GM12872 (cell line): ENCODE data around the gene ZDHHC14.

ENCODE experiments used
- TF ChIP-seq, protein P1 (sequence below): IDR thresholded peaks from 3 replicates; pipeline ENCODE4 v1.5.1; 2011; ENCODE audit warnings: low read depth, mild to moderate bottlenecking, low read length, moderate library complexity; ENCODE audit not compliant: insufficient read depth

The ZDHHC14 gene

DNA sequence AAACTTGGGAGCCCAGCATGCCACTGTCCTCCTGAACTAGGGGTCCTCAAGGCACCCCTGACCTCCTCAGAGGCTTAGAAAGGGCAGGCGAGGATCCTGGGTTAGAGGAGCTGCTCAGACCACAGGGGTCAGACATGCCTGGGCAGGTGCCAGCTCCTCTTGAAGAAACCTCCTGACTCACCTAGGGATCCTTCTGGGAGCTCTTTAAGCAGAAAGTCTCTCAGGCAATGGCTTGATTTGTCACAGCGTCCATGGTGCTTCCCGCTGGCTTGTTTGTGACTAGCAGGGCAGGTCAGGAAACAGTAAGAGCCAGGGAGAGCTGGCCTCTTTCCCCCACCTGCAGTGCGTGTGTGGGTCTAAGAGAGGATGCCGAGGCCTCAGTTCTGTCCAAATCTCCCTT lies 267.6 kb downstream of the ZDHHC14 start:
- TF ChIP-seq, protein P1, sequence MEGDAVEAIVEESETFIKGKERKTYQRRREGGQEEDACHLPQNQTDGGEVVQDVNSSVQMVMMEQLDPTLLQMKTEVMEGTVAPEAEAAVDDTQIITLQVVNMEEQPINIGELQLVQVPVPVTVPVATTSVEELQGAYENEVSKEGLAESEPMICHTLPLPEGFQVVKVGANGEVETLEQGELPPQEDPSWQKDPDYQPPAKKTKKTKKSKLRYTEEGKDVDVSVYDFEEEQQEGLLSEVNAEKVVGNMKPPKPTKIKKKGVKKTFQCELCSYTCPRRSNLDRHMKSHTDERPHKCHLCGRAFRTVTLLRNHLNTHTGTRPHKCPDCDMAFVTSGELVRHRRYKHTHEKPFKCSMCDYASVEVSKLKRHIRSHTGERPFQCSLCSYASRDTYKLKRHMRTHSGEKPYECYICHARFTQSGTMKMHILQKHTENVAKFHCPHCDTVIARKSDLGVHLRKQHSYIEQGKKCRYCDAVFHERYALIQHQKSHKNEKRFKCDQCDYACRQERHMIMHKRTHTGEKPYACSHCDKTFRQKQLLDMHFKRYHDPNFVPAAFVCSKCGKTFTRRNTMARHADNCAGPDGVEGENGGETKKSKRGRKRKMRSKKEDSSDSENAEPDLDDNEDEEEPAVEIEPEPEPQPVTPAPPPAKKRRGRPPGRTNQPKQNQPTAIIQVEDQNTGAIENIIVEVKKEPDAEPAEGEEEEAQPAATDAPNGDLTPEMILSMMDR, result no peak

DNA sequence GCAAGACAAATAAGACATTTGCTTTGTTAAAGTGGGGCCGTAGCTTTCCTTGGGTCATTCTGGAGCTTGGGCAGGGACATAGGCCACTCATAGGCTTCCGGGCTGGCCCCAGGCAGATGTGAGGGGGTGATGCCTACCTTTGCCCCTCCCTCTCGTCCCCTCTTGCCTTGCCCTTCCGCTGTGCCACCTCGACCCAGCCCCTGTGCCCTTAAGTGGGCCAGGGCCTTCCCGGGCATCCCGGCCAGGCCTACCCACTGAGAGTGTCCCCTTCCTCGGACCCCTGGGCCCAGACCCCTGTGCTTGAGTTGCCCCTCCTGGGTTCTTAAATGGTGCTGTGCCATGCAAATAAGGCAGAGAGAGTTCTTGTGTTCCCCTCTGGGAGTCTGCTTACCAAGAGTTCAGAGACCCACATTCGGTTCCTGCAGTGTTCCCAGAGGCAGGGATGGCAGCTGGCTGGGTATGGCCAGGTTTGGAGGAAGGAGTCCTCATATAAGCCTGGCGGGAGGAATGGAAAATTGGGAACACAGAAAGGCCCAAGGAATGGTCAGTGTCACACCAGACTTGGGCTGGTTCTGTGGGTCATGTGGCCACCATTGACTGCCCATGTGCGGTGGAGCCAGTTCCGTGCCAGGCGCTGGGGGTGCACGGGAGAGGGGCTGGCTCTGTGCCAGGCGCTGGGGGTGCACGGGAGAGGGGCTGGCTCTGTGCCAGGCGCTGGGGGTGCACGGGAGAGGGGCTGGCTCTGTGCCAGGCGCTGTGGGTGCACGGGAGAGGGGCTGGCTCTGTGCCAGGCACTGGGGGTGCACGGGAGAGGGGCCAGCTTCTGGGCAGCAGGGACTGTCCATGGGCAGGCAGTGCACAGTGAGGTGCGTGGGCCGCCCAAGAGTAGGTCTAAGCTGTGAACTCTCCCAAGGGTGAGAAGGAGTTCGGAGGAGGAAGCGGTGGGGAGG lies 268.6 kb downstream of the ZDHHC14 start:
- TF ChIP-seq, protein P1, result no peak

DNA sequence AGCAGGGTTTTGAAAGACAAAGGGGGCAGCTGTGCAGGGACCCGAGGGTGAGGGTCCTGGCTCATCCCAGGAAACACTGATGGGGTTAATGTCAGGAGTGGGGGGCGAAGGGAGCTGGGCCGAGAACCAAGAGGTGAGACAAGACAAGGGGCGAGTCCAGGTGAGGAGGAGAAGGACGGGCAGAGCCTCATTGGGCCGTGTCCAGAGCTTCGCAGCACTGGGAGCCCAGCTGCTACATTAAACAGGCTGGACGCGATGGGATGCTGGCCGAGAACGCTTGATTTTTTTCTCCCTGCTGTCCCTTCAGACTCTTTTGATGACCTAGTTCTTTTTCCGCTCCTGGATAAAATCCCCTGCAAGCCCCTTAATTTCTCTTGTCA lies 269.3 kb downstream of the ZDHHC14 start:
- TF ChIP-seq, protein P1, result no peak

DNA sequence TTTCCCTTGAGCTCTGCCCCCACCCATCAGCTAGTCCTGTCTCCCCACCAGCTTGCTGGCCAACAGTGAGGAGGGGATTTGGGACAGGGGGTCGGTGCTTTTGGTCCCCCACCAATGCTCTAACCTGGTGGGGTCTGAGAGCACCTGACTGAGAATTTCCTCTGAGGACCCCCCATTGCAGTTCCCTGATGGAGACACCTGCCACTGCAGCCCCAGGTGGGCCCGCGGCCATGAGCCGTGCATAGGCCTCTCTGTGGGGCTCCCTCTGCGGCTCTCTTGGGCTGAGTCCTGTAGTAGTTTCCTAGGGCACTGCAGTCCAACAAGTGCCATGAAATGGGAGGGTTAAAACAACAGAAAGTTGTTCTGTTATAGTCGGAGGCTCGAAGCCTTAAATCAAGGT lies 269.8 kb downstream of the ZDHHC14 start:
- TF ChIP-seq, protein P1, result no peak

DNA sequence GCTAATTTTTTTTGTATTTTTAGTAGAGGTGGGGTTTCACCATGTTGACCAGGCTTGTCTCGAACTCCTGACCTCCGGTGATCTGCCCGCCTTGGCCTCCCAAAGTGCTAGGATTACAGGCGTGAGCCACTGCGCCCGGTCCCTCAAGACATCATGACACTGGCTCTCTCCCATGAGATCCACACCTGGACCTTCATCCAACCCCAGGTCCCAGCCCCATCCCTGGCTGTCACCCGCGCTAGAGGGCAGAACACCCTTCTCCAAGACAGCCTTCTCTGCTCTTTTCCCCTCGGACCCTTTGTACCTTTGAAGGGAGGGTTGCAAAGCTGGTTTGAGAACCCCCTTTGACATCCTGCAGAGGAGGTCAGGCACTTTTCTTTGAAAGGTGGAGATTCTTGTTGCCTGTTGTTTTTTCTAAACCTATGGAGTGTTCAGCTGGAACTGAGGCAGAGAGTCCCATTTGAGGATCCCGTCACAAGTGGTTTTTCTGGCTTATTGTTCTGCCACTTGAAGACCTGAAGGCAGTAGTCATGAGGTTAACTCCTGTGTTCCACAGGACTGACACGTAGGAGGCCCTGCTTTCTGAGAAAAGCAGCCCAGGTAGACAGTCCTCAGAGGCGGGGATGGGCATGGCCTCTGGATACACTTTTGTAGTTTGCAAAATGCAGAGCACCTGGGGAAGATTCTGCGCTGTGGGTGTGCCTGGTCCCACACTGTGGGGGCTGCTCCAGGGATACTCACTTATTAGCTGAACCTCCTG lies 270.9 kb downstream of the ZDHHC14 start:
- TF ChIP-seq, protein P1, result no peak

DNA sequence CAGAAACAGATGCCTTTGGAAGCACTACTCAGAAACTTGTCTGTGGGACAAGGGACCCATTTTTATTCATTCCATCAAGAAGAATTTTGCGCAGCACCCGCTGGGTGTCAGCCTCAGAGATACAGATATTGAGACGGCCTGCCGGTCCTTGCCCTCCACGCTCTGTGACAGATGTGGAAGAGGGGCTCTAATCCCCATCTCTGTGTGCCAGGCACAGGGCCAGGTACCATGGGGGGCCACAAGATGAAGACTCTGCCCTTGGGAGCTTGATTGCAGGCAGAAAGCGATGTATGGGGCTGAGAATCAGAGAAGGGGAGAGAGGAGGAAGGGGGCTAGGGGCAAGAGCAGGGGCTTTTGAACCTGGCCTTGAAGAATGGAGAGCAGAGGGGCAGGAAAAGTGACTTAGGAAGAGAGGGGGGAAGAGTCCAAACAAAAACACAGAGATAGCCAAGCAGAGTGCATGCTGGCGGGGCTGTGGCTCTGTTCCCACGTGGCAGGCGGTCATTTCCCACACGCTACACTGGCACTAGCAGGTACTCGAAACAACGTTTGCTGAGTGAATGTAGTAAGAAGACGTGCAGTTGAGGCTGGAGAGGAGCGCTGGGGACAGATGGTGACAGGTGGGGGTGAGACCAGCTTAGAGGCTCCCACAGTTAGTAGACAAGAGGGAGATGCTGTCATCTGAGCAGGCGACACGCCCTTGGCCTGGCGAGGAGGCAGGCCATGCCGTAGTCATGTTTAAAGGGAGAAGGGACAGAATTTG lies 271.8 kb downstream of the ZDHHC14 start:
- TF ChIP-seq, protein P1, result no peak

DNA sequence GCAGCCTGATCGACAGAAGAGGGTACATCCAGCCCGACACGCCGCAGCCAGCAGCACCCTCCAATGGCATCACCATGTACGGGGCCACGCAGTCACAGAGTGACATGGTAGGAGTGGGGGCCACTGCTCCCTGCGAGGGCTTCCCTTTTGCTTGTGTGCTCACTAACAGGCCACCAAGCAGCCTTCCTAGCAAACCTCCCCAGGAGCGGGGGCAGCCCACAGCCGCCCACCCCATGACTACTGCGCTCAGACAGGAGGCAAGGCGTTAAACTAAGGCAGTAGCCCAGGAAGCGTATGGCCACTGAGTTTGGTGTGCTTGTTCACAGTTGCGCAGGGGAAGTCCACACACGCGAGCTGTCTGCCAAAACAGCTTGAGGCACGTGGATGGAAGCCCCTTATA lies 272.5 kb downstream of the ZDHHC14 start:
- TF ChIP-seq, protein P1, result no peak
